SK-N-DZ (cell line): ENCODE results near the gene GTF2A1.

Source experiments
- DNase-seq: peaks from one replicate; pipeline ENCODE4 v3.0.0-alpha.2; 2015; ENCODE audit warnings: low spot score

Gene GTF2A1

DNA sequence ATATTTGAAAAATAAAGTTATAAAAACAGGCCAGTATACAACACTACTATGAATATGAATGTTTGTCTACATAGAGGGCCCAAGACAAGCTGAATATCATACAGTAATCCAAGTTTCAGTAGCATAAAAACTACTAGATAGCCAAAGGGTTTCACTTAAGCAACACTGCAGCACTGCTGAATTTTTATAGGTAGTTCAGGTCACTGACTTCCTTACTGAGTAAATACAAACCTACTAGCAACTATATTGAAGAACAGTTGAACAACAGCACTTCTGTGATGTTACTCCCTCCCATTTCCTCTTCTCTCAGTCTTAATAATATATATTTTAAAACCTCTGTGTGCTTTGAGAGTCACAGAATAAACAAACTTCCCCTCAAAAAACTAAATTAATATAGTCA is 42.7 kb downstream of the GTF2A1 start:
- DNase-seq = no peak

GRCh38 chr14:81177225-81177624 is 43.5 kb downstream of the GTF2A1 start:
- DNase-seq = no peak

GRCh38 chr14:81176241-81176640 is 44.5 kb downstream of the GTF2A1 start:
- DNase-seq = no peak

DNA sequence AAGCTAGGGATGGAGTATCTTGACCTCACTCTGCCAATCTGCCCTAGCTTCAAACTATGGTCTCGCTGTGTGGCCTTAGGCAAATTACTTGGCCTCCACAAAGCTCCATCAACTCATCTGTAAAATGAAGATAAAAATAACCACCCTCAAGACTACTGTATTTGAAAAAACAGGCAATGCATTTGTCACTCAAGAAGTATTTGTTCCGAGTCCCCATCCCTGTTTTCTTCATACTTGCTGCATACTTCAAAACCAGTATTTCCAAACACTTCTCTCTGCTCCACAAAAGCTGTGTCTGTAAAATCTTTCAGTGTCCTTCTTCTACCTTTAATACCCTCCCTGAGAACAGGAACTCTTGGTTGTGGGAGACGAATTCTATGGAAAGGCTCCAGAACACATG is 47.9 kb downstream of the GTF2A1 start:
- DNase-seq = no peak

- peak; percentile 10 for DNase-seq
Measured at GRCh38 chr14:81172353-81172752, 48.4 kb downstream of the GTF2A1 start.

- DNase-seq = no peak
Measured at GRCh38 chr14:81170829-81171195, 49.9 kb downstream of the GTF2A1 start.

GRCh38 chr14:81170104-81170828 is 50.5 kb downstream of the GTF2A1 start:
- peak; percentile 90 for DNase-seq

- DNase-seq = peak; percentile 18
Measured at GRCh38 chr14:81169711-81170103, 51.1 kb downstream of the GTF2A1 start.

- DNase-seq = no peak
Measured at GRCh38 chr14:81169267-81169666, 51.5 kb downstream of the GTF2A1 start.

DNA sequence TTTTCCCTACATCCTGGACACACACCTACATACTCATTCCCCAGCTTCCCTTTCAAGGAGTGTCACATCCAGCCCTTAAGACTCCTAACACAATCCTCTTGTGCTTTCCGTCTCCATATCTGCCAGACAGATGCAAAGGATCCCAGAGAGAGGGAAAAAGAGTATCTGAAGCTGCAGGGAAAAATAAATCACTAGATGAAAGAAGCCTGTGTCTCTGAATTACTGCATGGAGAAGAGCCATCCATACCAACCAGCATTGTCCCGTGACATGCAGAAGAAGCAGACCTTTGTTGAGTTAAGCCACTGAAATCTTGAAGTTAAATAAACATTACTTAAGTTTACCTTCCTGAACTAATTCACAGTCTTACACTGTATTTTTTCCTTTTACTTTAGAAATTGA is 54.6 kb downstream of the GTF2A1 start:
- DNase-seq = no peak

GRCh38 chr14:81165188-81165587 is 55.6 kb downstream of the GTF2A1 start:
- no peak for DNase-seq

GRCh38 chr14:81164167-81164774 is 56.5 kb downstream of the GTF2A1 start:
- DNase-seq = peak; percentile 65

DNA sequence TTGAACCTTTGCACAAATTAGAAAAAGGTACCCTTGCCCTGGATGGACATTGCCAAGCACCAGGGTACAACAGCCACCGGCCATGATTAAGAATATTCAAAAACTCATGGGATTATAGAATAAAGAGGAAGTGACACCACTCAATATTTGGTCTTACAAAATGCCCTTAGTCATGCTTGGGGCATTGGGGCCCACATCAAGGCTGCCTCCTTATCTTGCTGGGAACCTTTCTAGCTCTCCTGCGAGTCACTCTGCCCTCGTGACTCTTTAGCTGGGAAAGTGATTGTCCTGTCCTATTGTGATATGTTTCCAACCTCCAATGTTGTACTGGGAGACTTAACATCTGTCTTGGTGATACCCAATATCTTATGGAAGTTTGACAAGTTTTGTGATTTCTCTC is 57.8 kb downstream of the GTF2A1 start:
- no peak for DNase-seq

DNA sequence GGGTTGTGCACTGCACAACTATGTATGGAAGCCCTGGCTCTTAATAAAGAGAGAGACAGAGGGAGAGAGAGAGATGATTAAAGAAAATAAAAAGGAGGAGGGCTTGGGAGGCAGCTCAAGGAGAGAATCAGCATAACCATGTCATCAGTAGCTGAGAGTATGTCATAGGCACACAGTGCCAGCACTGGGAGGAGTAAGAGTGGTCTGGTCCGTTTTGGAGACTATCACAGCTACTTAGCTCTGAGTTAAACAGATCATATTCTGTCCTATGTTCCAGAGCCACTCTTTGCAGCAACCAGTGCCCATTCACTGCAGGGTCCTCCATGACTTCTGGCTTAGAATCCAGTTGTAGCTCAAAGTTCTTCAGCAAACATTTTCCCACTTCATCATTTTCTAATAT is 59.0 kb downstream of the GTF2A1 start:
- DNase-seq = no peak

- DNase-seq = no peak
Measured at GRCh38 chr14:81161088-81161487, 59.7 kb downstream of the GTF2A1 start.

GRCh38 chr14:81157431-81157830 is 63.3 kb downstream of the GTF2A1 start:
- no peak for DNase-seq

- no peak for DNase-seq
Measured at GRCh38 chr14:81153187-81153586, 67.6 kb downstream of the GTF2A1 start.

DNA sequence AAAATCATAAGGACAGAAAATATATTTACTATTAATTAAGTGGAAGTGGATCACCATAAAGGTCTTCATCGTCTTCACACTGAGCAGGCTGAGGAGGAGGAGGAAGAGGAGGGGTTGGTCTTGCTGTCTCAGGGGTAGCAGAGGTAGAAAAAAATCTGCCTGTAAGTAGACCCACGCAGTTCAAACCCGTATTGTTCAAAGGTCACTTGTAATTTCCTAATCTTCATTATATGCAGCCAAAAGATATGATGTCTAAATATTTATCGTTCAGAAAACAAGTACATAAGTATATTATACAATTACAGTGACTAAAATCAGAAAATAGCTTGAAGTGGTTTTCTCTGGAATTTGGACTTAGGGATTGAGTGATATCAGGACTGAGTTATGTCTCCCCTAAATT is 72.1 kb downstream of the GTF2A1 start:
- DNase-seq = no peak

DNA sequence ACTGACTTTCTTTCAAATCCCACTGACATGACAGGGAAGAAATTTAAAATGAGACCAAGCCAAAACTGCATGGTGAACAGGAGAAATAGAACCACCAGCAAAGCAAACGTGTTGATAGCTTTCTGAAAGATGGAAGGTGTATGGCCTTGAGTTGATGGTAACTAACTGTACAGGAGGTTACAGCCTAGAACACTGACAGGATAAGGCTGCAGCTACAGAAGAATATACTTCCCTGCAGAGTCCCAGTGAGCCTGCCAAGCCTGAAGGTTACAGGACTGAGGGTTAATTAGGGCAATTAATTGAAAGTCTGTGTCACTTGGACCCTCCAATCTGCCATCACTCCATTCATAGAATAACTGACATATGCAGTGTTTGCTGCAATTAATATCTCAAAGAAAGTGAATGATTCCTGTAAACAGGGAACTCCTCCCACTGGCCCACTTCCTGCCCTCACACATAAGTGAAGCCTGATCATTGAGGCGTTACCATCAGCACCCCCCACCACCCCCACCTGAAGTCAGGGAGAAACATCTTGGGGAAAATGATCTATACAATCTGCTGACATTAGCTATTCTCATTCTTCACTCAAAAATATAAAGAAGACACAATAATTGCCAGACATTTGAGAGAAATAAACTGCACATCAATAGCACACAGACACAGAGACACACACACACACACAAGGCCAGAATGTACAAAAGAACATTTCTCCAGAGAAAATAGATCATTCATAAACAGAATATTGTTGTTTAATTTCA is 73.4 kb downstream of the GTF2A1 start:
- no peak for DNase-seq

DNA sequence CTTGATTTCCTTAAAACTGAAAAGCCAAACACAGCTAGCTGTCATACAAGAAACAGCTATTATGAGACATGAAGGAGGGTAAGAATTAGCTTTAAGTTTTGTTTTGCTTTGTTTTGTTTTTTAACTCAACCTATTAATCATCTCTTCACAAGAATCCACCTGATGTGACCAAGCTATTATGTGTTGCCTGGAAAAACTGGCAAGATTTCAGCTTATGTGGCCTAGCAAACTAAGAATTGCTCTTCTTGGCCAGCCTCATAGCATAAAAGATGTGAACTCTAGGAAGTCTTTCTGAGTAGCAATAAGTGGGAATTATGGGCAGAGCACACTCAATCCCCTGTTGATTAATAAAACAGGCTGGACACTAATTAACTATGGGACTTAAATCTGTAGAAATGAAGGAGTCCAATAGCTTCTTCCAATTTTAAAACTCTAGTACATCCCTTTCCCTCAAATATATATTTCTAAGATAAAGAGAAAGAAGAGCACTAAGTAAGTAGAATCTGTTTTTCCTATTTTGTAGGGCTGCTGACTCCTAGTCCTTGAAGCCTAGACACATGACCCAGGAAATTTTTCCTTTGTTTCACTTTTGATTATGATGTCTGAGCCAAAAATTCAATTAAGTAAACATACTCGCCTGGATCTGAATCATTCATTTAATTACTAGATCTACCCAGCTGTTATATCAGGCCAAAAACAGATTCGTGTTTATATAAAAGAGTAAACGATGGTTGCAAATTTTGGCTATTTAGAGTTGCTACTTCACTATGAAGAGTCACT is 75.7 kb downstream of the GTF2A1 start:
- DNase-seq = no peak

GRCh38 chr14:81143793-81144192 is 77.0 kb downstream of the GTF2A1 start:
- no peak for DNase-seq

- no peak for DNase-seq
Measured at GRCh38 chr14:81141426-81141825, 79.3 kb downstream of the GTF2A1 start.
